WI38 (cell line): Measurements from ENCODE around the gene ADH7.
A peak's percentile ranks its signal among the peaks of the same experiment; 100 is the strongest.
"Not testable (repeated sequence)": the region's sequence is repeated elsewhere in the genome, so short reads cannot be mapped to it uniquely, and the experiment has no call there.

ENCODE experiments used
- H3K4me3 ChIP-seq: 2 replicates; pipeline ENCODE4 v1.5.1; 2011; ENCODE audit warnings: low read depth, mild to moderate bottlenecking, control low read depth, low read length
- CTCF ChIP-seq: IDR thresholded peaks from 2 replicates; pipeline ENCODE4 v1.5.1; 2012; ENCODE audit warnings: low read depth, mild to moderate bottlenecking, control low read depth, low read length

ADH7 gene

GRCh38 chr4:99381588-99382175 lies 53.5 kb downstream of the ADH7 start:
- H3K4me3 ChIP-seq = no peak overlapping the region
- TF ChIP-seq CTCF = no peak

DNA sequence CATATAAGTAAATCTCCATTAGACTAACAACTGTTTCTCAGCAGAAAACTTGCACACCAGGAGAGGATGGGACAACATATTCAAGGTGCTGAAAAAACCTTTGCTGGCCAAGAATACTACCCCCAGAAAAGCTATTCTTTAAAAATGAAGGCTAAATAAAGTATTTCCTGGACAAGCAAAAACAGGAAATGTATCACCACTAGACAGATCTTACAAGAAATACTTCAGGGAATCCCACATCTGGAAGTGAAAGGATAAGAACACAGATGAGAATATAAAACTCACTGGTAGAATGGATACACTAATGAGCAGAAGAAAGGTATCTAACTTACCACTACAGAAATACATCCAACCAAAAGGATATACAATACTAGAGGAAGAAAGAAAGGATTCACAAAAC lies 55.6 kb downstream of the ADH7 start:
- TF ChIP-seq CTCF = no peak
- H3K4me3 ChIP-seq = no peak overlapping the region

- no peak for TF ChIP-seq CTCF
- no peak overlapping the region for H3K4me3 ChIP-seq
These were observed 56.3 kb downstream of the ADH7 start for GRCh38 chr4:99378876-99379275.

GRCh38 chr4:99377341-99377740 lies 57.8 kb downstream of the ADH7 start:
- TF ChIP-seq CTCF = peak; percentile 17; the same call in 1 of the 2 replicates
- H3K4me3 ChIP-seq = not testable (repeated sequence)

GRCh38 chr4:99372464-99372863 lies 62.7 kb downstream of the ADH7 start:
- H3K4me3 ChIP-seq = not testable (repeated sequence)

DNA sequence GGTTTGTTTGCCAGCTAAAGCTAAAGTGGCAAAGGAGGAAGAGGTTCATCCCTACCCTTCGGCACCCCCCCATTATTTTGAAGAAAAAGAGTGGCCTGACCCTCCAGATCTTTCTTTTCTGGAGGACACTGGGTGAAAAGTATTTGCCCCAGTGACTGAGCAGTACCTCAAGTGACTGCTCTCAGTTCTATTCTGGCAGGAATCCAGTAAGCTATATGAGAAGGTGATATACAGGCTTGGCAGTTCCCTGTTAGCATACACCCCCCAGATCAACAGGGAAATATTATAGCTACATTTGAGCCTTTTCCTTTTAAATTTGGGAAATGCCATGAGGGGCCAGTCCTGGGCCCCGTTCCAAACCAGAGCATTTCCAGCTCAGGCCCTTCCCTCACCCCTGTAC lies 67.3 kb downstream of the ADH7 start:
- not testable (repeated sequence) for H3K4me3 ChIP-seq

DNA sequence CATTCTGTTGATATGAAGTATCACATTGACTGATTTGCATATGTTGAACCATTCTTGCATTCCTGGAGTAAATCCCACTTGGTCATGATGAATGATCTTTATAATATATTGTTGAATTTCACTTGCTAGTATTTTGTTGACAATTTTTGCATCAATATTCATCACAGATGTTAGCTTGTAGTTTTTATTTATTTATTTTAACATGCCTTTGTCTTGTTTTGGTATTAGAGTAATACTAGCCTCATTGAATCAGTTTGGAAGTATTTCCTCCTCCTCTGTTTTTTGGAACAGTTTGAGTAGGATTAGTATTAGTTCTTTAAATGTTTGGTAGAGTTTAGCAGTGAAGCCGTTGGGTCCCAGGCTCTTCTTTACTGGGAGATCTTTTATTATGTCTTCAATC lies 68.7 kb downstream of the ADH7 start:
- no peak overlapping the region for H3K4me3 ChIP-seq
- no peak for TF ChIP-seq CTCF

DNA sequence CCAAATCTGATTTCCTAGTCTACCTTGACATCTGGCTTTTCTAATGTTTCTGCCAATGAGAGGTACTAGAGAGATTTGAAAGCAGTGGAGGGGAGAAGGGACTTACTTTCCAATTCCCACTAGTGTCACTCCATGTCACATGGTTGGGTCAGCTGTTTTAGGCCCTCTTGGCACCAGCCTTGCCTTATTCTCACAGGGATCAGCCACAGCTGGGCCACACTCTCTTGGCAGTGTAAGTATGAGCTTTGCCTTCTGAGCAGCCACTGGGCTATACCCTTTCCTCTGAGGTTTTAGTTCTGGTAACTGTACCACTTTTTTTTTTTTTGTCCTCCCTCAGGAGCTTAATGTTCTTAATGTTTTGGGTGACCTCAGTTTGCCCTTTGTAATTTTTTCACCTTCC lies 72.4 kb downstream of the ADH7 start:
- no peak for TF ChIP-seq CTCF
- H3K4me3 ChIP-seq = no peak overlapping the region
